Trophoblast cell (in vitro differentiated cells and primary cell): ENCODE measurements around the gene LRFN5.

Experiments
- DNase-seq, 2 donors: peaks; one replicate each; pipeline ENCODE4 v3.0.0-alpha.2; 2016
- H2AFZ ChIP-seq: 2 replicates; pipeline ENCODE4 v1.6.1; 2013; ENCODE audit warnings: low read length, moderate library complexity, mild to moderate bottlenecking; ENCODE audit not compliant: insufficient read depth, poor library complexity
- H2AK5ac ChIP-seq: 2 replicates; pipeline ENCODE4 v1.6.1; 2013; ENCODE audit warnings: mild to moderate bottlenecking, low read length
- H2BK120ac ChIP-seq: 2 replicates; pipeline ENCODE4 v1.6.1; 2013; ENCODE audit warnings: low read length, mild to moderate bottlenecking, moderate library complexity; ENCODE audit not compliant: insufficient read depth, poor library complexity
- H2BK12ac ChIP-seq: 2 replicates; pipeline ENCODE4 v1.6.1; 2013; ENCODE audit warnings: mild to moderate bottlenecking, low read length, moderate library complexity
- H2BK5ac ChIP-seq: 2 replicates; pipeline ENCODE4 v1.6.1; 2013; ENCODE audit warnings: low read length, low read depth, moderate library complexity, mild to moderate bottlenecking; ENCODE audit not compliant: poor library complexity
- H3K14ac ChIP-seq: 2 replicates; pipeline ENCODE4 v1.6.1; 2013; ENCODE audit warnings: mild to moderate bottlenecking, low read length
- H3K18ac ChIP-seq: 2 replicates; pipeline ENCODE4 v1.6.1; 2013; ENCODE audit warnings: mild to moderate bottlenecking, low read length
- H3K23ac ChIP-seq: 2 replicates; pipeline ENCODE4 v1.6.1; 2013; ENCODE audit warnings: low read length
- H3K27ac ChIP-seq: 2 replicates; pipeline ENCODE4 v1.5.1; 2013; ENCODE audit warnings: low read depth, mild to moderate bottlenecking, inconsistent platforms, low read length, moderate library complexity
- H3K27me3 ChIP-seq: 2 replicates; pipeline ENCODE4 v1.6.1; 2013; ENCODE audit warnings: inconsistent platforms, mild to moderate bottlenecking, low read length, moderate library complexity; ENCODE audit not compliant: insufficient read depth
- H3K36me3 ChIP-seq, 2 experiments: 1 replicate in 1 of 2; 2 replicates in 1 of 2; pipeline ENCODE4 v1.6.1; 2013; ENCODE audit warnings: low read length in 2 of 2, mild to moderate bottlenecking in 2 of 2, moderate library complexity in 1 of 2; ENCODE audit not compliant: insufficient read depth in 2 of 2, control insufficient read depth in 1 of 2
- H3K4ac ChIP-seq: 2 replicates; pipeline ENCODE4 v1.6.1; 2013; ENCODE audit warnings: low read depth, mild to moderate bottlenecking, low read length, moderate library complexity
- H3K4me1 ChIP-seq, 2 experiments: 1 replicate in 1 of 2; 2 replicates in 1 of 2; pipeline ENCODE4 v1.6.1; 2013; ENCODE audit warnings: low read length in 2 of 2, mild to moderate bottlenecking in 2 of 2, moderate library complexity in 1 of 2; ENCODE audit not compliant: insufficient read depth in 2 of 2, control insufficient read depth in 1 of 2
- H3K4me2 ChIP-seq: 2 replicates; pipeline ENCODE4 v1.6.1; 2013; ENCODE audit warnings: inconsistent platforms, mild to moderate bottlenecking, low read length, moderate library complexity
- H3K4me3 ChIP-seq: 2 replicates; pipeline ENCODE4 v1.5.1; 2013; ENCODE audit warnings: mild to moderate bottlenecking, low read depth, low read length, inconsistent platforms
- H3K79me1 ChIP-seq: one replicate; pipeline ENCODE4 v1.6.1; 2013; ENCODE audit warnings: low read length
- H3K79me2 ChIP-seq: 2 replicates; pipeline ENCODE4 v1.6.1; 2013; ENCODE audit warnings: low read length, mild to moderate bottlenecking; ENCODE audit not compliant: control insufficient read depth, insufficient read depth, poor library complexity
- H3K9ac ChIP-seq: 2 replicates; pipeline ENCODE4 v1.6.1; 2013; ENCODE audit warnings: mild to moderate bottlenecking, low read length
- H3K9me3 ChIP-seq: 2 replicates; pipeline ENCODE4 v1.6.1; 2013; ENCODE audit warnings: low read depth, mild to moderate bottlenecking, control low read depth, inconsistent platforms, low read length; ENCODE audit not compliant: insufficient read depth
- H4K12ac ChIP-seq: 2 replicates; pipeline ENCODE4 v1.6.1; 2013; ENCODE audit warnings: low read depth, mild to moderate bottlenecking, low read length, moderate library complexity
- H4K8ac ChIP-seq: 2 replicates; pipeline ENCODE4 v1.6.1; 2013; ENCODE audit warnings: low read depth, mild to moderate bottlenecking, low read length, moderate library complexity
- H4K91ac ChIP-seq: one replicate; pipeline ENCODE4 v1.6.1; 2013; ENCODE audit warnings: low read depth, mild to moderate bottlenecking, low read length, moderate library complexity
- WGBS: extraction: QIAGEN DNeasy Blood & Tissue Kit; methylation state at CpG from one replicate; pipeline ENCODE4 v1.1.7; 2013; ENCODE audit warnings: missing lambda C conversion rate; ENCODE audit not compliant: insufficient read length, insufficient coverage; ENCODE audit errors: extremely low coverage; 5-methylcytosine and 5-hydroxymethylcytosine counted together

Gene LRFN5

GRCh38 chr14:41623736-41624135, 17.1 kb downstream of the LRFN5 start:
- no peaks in the 10 kb centered on the region for H3K36me3 ChIP-seq
- no peak for DNase-seq
- H2AFZ ChIP-seq: no peak overlapping the region
- no peak overlapping the region for H2AK5ac ChIP-seq
- no peak overlapping the region for H4K8ac ChIP-seq
- no peaks in the 10 kb centered on the region for H3K79me1 ChIP-seq
- no peak overlapping the region for H3K4me3 ChIP-seq
- H4K91ac ChIP-seq: no peak overlapping the region
- no peak overlapping the region for H2BK5ac ChIP-seq
- no peak overlapping the region for H3K14ac ChIP-seq
- H3K4me1 ChIP-seq: no peaks in the 10 kb centered on the region
- H2BK120ac ChIP-seq: no peak overlapping the region
- WGBS: no CpG with 5 or more reads among the region's 1 CpG
- H3K9ac ChIP-seq: no peak overlapping the region
- no peak overlapping the region for H3K4ac ChIP-seq
- H3K4me2 ChIP-seq: no peak overlapping the region
- no peaks in the 10 kb centered on the region for H3K9me3 ChIP-seq
- no peak overlapping the region for H3K18ac ChIP-seq
- H3K23ac ChIP-seq: no peak overlapping the region
- no peak overlapping the region for H3K27ac ChIP-seq
- H2BK12ac ChIP-seq: no peak overlapping the region
- no peaks in the 10 kb centered on the region for H3K79me2 ChIP-seq
- H3K27me3 ChIP-seq: no peaks in the 10 kb centered on the region
- no peak overlapping the region for H4K12ac ChIP-seq

DNA sequence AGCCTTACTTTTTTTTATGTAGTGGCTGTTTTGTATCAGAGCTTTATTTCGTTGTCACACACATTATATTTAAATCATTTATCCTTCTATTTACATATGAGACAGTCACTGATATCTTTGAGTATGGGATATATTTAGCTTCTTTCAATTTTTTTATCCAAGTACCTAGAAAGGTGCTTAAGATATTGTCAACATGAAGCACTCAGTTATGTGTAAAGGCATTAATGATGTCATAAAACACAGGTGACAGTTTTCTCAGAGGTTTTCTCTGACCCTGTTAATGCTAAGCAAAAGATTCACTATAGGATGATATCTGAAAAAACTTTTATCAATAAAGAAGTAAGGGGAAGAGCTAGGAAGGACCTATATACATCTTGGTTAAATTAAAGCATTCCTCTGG, 23.2 kb downstream of the LRFN5 start:
- Histone ChIP-seq H2AFZ (no peak overlapping the region), H3K18ac (no peak overlapping the region), H3K4ac (no peak overlapping the region), H3K4me3 (no peak overlapping the region), H4K12ac (no peak overlapping the region), H3K14ac (no peak overlapping the region), H3K4me2 (no peak overlapping the region), H2AK5ac (no peak overlapping the region), H3K9ac (no peak overlapping the region), H3K79me2 (no peaks in the 10 kb centered on the region), H4K91ac (no peak overlapping the region), H3K27me3 (no peaks in the 10 kb centered on the region), H3K36me3 (no peaks in the 10 kb centered on the region), H3K23ac (no peak overlapping the region), H2BK12ac (no peak overlapping the region), H3K27ac (no peak overlapping the region), H3K9me3 (no peaks in the 10 kb centered on the region), H2BK120ac (no peak overlapping the region), H2BK5ac (no peak overlapping the region), H3K79me1 (no peaks in the 10 kb centered on the region), H4K8ac (no peak overlapping the region), H3K4me1 (no peaks in the 10 kb centered on the region)
- no CpG with 5 or more reads among the region's 1 CpG for WGBS
- no peak for DNase-seq

DNA sequence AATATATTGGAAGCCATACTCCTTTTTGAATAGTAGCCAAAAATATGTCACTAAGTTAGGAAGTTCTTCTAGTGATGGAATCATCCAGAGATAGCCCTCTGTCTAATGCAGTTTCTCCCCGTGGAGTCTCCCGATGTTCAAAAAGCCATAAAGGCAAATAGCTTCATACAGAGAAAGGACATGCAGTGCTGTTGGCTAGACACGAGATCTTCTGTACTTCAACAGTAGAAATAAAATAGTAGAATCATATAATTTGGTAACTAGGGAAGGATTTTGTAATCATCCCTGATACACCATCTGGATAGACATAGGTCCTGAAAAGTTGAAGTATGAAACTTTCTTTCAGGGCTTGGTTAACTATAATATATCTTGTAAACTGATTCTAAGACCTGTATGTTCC, 27.6 kb downstream of the LRFN5 start:
- Histone ChIP-seq H3K18ac (no peak overlapping the region), H3K79me2 (no peaks in the 10 kb centered on the region), H4K12ac (no peak overlapping the region), H3K4me3 (no peak overlapping the region), H3K27ac (no peak overlapping the region), H3K27me3 (no peaks in the 10 kb centered on the region), H4K91ac (no peak overlapping the region), H3K4me1 (peaks cover 3% of the 10 kb centered on the region in 2 experiments), H2BK120ac (no peak overlapping the region), H3K14ac (no peak overlapping the region), H3K4me2 (no peak overlapping the region), H3K79me1 (no peaks in the 10 kb centered on the region), H2AK5ac (no peak overlapping the region), H3K36me3 (no peaks in the 10 kb centered on the region), H3K23ac (no peak overlapping the region), H3K9ac (no peak overlapping the region), H2BK5ac (no peak overlapping the region), H2AFZ (no peak overlapping the region), H3K9me3 (no peaks in the 10 kb centered on the region), H2BK12ac (no peak overlapping the region), H4K8ac (no peak overlapping the region), H3K4ac (no peak overlapping the region)
- no peak for DNase-seq
- WGBS: no CpG with 5 or more reads among the region's 3 CpGs

GRCh38 chr14:41636492-41637392, 30.1 kb downstream of the LRFN5 start:
- H3K27ac ChIP-seq: no peak overlapping the region
- no CpG with 5 or more reads among the region's 2 CpGs for WGBS
- no peak overlapping the region for H3K4ac ChIP-seq
- peaks cover 3% of the 10 kb centered on the region in 2 experiments for H3K4me1 ChIP-seq
- H3K36me3 ChIP-seq: no peaks in the 10 kb centered on the region
- H3K4me3 ChIP-seq: no peak overlapping the region
- H4K12ac ChIP-seq: no peak overlapping the region
- no peak overlapping the region for H4K91ac ChIP-seq
- no peak overlapping the region for H3K14ac ChIP-seq
- no peak overlapping the region for H2BK5ac ChIP-seq
- H3K27me3 ChIP-seq: no peaks in the 10 kb centered on the region
- no peak overlapping the region for H3K4me2 ChIP-seq
- no peak overlapping the region for H2AK5ac ChIP-seq
- H3K9ac ChIP-seq: no peak overlapping the region
- no peaks in the 10 kb centered on the region for H3K79me1 ChIP-seq
- H3K9me3 ChIP-seq: no peaks in the 10 kb centered on the region
- no peak overlapping the region for H4K8ac ChIP-seq
- no peak overlapping the region for H2AFZ ChIP-seq
- H2BK120ac ChIP-seq: no peak overlapping the region
- H3K79me2 ChIP-seq: no peaks in the 10 kb centered on the region
- peak in 1 of 2 donors; percentile 23 for DNase-seq
- H3K23ac ChIP-seq: no peak overlapping the region
- H2BK12ac ChIP-seq: no peak overlapping the region
- H3K18ac ChIP-seq: no peak overlapping the region
